ENCODE results near the gene RBM23. TPM values are rescaled to one million over a fixed set of nuclear protein-coding genes. Genes with fewer than 3 reads are reported as not detected.

Gene RBM23
- polyA plus RNA-seq, 1 of the 3 experiments (the other 2 are of a cell fraction), result 65.5 TPM

DNA sequence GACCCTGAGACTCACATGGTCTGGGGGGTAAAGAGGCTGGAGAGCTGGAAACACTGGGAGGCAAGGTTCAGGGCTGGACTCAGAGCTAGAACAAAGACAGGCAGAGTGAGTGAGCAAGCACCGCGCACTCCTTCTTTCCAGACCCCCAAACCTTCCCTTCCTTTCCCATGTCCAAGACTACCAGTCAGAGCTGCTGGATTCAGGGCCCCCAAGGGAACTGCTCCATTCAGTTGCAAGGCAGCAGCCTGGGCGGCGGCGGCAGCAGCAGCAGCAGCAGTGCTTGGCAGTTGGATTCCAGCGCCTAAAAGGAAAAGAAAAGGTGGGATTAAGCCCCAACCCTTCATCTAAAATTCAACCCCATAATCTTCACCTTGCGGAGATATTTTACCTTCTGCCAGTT, 17.1 kb downstream of the RBM23 start:
- peaks cover 37 to 59% of the 10 kb centered on the region in 2 experiments for H3K36me3 ChIP-seq (replicated peaks in 1 of 2; ENCODE audit: control insufficient read depth in 1 of 2, insufficient read depth in 2 of 2, low read length in 1 of 2)

More for the DNA sequence above, 17.1 kb downstream of the RBM23 start:
- TF ChIP-seq, protein P1, sequence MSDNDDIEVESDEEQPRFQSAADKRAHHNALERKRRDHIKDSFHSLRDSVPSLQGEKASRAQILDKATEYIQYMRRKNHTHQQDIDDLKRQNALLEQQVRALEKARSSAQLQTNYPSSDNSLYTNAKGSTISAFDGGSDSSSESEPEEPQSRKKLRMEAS (IDR thresholded peaks at IDR 0.05; ENCODE audit: low read depth), result no peak
- TF ChIP-seq, protein P2, sequence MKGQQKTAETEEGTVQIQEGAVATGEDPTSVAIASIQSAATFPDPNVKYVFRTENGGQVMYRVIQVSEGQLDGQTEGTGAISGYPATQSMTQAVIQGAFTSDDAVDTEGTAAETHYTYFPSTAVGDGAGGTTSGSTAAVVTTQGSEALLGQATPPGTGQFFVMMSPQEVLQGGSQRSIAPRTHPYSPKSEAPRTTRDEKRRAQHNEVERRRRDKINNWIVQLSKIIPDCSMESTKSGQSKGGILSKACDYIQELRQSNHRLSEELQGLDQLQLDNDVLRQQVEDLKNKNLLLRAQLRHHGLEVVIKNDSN (IDR thresholded peaks at IDR 0.05; ENCODE audit: borderline replicate concordance, low read depth), result no peak
- TF ChIP-seq RAD21 (IDR thresholded peaks at IDR 0.05; ENCODE audit: low read length) (no peak), SIN3A (IDR thresholded peaks at IDR 0.05; ENCODE audit: borderline replicate concordance, low read depth, low read length) (no peak), GATA2 (CRISPR knock-in tag; IDR thresholded peaks at IDR 0.05) (no peak), ELF1 (IDR thresholded peaks at IDR 0.05) (no peak), TEAD4 (IDR thresholded peaks at IDR 0.05; ENCODE audit: borderline replicate concordance, insufficient read depth) (no peak), EP300 (IDR thresholded peaks at IDR 0.05; ENCODE audit: borderline replicate concordance in 1 of 2, low read depth in 1 of 2, low read length in 1 of 2) (no peak), NFIC (IDR thresholded peaks at IDR 0.05; ENCODE audit: borderline replicate concordance) (no peak), MEF2A (IDR thresholded peaks at IDR 0.05; ENCODE audit: borderline replicate concordance, low read depth) (no peak), POLR2AphosphoS5 (IDR thresholded peaks at IDR 0.05; ENCODE audit: low read depth, low read length) (no peak), SMC3 (IDR thresholded peaks at IDR 0.05; ENCODE audit: low read depth, low read length) (no peak), FOXJ3 (CRISPR knock-in tag; IDR thresholded peaks at IDR 0.05) (no peak), EZH2phosphoT487 (IDR thresholded peaks at IDR 0.05; ENCODE audit: borderline replicate concordance, low read depth) (no peak)
- TF ChIP-seq, protein P3, sequence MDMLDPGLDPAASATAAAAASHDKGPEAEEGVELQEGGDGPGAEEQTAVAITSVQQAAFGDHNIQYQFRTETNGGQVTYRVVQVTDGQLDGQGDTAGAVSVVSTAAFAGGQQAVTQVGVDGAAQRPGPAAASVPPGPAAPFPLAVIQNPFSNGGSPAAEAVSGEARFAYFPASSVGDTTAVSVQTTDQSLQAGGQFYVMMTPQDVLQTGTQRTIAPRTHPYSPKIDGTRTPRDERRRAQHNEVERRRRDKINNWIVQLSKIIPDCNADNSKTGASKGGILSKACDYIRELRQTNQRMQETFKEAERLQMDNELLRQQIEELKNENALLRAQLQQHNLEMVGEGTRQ (IDR thresholded peaks at IDR 0.05; ENCODE audit: borderline replicate concordance, low read depth, low read length), result no peak
- TF ChIP-seq, protein P4, sequence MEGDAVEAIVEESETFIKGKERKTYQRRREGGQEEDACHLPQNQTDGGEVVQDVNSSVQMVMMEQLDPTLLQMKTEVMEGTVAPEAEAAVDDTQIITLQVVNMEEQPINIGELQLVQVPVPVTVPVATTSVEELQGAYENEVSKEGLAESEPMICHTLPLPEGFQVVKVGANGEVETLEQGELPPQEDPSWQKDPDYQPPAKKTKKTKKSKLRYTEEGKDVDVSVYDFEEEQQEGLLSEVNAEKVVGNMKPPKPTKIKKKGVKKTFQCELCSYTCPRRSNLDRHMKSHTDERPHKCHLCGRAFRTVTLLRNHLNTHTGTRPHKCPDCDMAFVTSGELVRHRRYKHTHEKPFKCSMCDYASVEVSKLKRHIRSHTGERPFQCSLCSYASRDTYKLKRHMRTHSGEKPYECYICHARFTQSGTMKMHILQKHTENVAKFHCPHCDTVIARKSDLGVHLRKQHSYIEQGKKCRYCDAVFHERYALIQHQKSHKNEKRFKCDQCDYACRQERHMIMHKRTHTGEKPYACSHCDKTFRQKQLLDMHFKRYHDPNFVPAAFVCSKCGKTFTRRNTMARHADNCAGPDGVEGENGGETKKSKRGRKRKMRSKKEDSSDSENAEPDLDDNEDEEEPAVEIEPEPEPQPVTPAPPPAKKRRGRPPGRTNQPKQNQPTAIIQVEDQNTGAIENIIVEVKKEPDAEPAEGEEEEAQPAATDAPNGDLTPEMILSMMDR (IDR thresholded peaks at IDR 0.05), result no peak
- TF ChIP-seq, protein P5, sequence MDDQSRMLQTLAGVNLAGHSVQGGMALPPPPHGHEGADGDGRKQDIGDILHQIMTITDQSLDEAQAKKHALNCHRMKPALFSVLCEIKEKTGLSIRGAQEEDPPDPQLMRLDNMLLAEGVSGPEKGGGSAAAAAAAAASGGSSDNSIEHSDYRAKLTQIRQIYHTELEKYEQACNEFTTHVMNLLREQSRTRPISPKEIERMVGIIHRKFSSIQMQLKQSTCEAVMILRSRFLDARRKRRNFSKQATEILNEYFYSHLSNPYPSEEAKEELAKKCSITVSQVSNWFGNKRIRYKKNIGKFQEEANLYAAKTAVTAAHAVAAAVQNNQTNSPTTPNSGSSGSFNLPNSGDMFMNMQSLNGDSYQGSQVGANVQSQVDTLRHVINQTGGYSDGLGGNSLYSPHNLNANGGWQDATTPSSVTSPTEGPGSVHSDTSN (IDR thresholded peaks at IDR 0.05), result no peak
- ChIA-PET POLR2A (interaction anchor here (0.9 kb wide), 1 partner anchor 18 kb away, joined by 3 read pairs; the partner anchor contains the start of gene RBM23), CTCF (interaction anchor here (0.6 to 6.0 kb wide), 9 partner anchors 11 to 345 kb away, joined by 3 to 96 read pairs (median 15); partner anchors contain the start of genes LRP10, OXA1L, RBM23 and REM2)
- Histone ChIP-seq H3K9ac (no peak overlapping the region), H3K4me2 (no peak overlapping the region), H3K4me1 (ENCODE audit: control insufficient read depth in 1 of 2, insufficient read depth in 2 of 2, low read depth in 1 of 2, low read length in 1 of 2) (peaks cover 0 to 14% of the 10 kb centered on the region in 2 experiments; a peak in 3 of 4 replicates), H4K20me1 (ENCODE audit: insufficient read depth) (no peaks in the 10 kb centered on the region), H3K9me3 (no peaks in the 10 kb centered on the region), H3K79me2 (ENCODE audit: insufficient read depth) (no peaks in the 10 kb centered on the region), H2AFZ (ENCODE audit: low read depth) (no peak overlapping the region), H3K27ac (ENCODE audit: low read depth in 2 of 2, low read length in 1 of 2) (no peak overlapping the region), H3K27me3 (ENCODE audit: insufficient read depth) (no peaks in the 10 kb centered on the region), H3K9me2 (no peaks in the 10 kb centered on the region), H3F3A (replicated peaks; ENCODE audit: insufficient read depth) (peaks cover 15% of the 10 kb centered on the region), H3K4me3 (ENCODE audit: low read depth in 2 of 2, low read length in 1 of 2) (no peak overlapping the region)
- WGBS (ENCODE audit: low lambda C conversion rate), result 94% methylated on average over 7 of the region's 7 CpGs
- DNase-seq, result no peak
